ENCODE data around the gene FURIN. TPM values are rescaled to one million over a fixed set of nuclear protein-coding genes. Genes with fewer than 3 reads are reported as not detected.

The FURIN gene
- total RNA-seq, 1 donor from 2014 or later: 26.5 TPM

DNA sequence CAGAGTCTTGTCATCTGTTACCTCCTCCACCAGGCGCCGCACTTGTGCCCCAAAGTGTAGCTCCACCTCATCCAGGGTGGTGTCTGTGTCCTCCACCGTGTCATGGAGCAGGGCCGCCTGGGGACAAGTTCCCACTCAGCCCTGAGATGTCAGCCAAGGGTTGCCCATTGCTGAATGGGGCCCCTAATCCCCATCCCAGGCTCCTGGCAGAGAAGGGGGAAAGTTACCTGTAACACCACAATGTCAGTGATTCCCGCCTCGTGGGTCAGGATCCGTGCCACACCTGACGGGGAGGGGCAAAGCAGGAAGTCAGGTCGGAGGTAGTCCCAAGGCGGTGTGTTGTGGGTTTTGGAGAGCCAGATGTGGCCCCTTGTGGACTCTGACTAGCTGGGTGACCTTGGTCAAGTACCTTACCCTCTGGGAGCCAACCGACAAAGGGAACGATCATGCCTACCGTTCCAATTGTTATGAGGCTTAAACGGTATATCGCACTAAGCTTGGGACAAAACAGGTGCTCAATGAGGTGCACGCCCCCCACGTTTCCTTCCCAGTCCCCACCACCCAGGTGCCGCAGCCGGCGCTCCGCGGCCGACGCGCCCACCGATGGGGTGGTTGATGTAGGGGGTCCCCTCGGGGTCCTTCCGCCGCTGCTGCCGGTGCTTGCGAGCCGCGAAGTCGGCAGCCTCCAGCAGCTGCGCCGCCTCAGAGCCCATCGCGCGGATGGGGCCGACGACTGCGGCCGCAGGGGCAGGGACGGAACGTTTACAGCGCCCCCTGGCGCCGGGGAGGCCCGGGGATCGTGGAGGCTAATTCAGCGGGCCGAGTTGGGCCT lies 63.7 kb downstream of the FURIN start, which contains the start of gene HDDC3:
TSS of gene HDDC3 (minus strand) at position 722 of the 832 bp plus-strand sequence. CDS start at position 713, 9 bp downstream.
- TF ChIP-seq, protein P1, sequence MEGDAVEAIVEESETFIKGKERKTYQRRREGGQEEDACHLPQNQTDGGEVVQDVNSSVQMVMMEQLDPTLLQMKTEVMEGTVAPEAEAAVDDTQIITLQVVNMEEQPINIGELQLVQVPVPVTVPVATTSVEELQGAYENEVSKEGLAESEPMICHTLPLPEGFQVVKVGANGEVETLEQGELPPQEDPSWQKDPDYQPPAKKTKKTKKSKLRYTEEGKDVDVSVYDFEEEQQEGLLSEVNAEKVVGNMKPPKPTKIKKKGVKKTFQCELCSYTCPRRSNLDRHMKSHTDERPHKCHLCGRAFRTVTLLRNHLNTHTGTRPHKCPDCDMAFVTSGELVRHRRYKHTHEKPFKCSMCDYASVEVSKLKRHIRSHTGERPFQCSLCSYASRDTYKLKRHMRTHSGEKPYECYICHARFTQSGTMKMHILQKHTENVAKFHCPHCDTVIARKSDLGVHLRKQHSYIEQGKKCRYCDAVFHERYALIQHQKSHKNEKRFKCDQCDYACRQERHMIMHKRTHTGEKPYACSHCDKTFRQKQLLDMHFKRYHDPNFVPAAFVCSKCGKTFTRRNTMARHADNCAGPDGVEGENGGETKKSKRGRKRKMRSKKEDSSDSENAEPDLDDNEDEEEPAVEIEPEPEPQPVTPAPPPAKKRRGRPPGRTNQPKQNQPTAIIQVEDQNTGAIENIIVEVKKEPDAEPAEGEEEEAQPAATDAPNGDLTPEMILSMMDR (IDR thresholded peaks at IDR 0.05; ENCODE audit: partially characterized antibody, unreplicated experiment): peak; percentile 93
- Mint-ChIP-seq H3K9me3 (ENCODE audit: unreplicated experiment) (peaks cover 2% of the 10 kb centered on the region), H3K27ac (ENCODE audit: unreplicated experiment) (peak within 1 kb of the TSS; percentile 80), H3K4me3 (ENCODE audit: unreplicated experiment) (peak within 1 kb of the TSS; percentile 91), H3K27me3 (ENCODE audit: unreplicated experiment) (peaks cover 8% of the 10 kb centered on the region), H3K4me1 (ENCODE audit: low read depth, unreplicated experiment) (peaks cover 18% of the 10 kb centered on the region), H3K36me3 (ENCODE audit: unreplicated experiment) (no peaks in the 10 kb centered on the region)
- peak; percentile 95 for DNase-seq

DNA sequence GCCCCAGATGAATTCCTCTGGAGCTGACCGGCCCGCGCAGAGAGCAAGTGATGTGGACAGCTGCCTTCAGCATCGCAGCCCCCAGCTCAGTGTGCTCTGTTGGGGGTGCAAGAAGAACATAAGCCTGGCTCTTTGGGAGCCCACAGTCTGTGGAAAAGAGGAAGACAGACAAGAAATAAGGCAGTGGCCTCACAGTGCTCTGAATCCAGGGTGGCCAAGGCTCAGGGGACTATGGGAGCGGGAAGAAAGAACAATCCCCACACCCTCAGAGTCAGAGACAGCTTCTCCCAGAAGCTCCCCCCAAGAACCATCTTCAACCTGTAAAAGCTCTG lies 64.2 kb downstream of the FURIN start:
- TF ChIP-seq, protein P1 (IDR thresholded peaks at IDR 0.05; ENCODE audit: partially characterized antibody, unreplicated experiment): peak; percentile 59
- Mint-ChIP-seq H3K27me3 (ENCODE audit: unreplicated experiment) (peaks cover 8% of the 10 kb centered on the region), H3K36me3 (ENCODE audit: unreplicated experiment) (no peaks in the 10 kb centered on the region), H3K4me1 (ENCODE audit: low read depth, unreplicated experiment) (peaks cover 18% of the 10 kb centered on the region), H3K9me3 (ENCODE audit: unreplicated experiment) (peaks cover 2% of the 10 kb centered on the region), H3K4me3 (ENCODE audit: unreplicated experiment) (peak overlapping the region; percentile 46), H3K27ac (ENCODE audit: unreplicated experiment) (peak overlapping the region; percentile 70)
- DNase-seq: no peak

Other genes with a start within 250 kb of the FURIN start
- 5.4 TPM for gene BLM, start 151.2 kb upstream of the FURIN start, total RNA-seq (ENCODE audit: unreplicated experiment)
- 3.3 TPM for gene FES, start 15.9 kb downstream of the FURIN start, total RNA-seq (ENCODE audit: unreplicated experiment)
- gene MAN2A2, start 34.7 kb downstream of the FURIN start, total RNA-seq (ENCODE audit: unreplicated experiment): 81.8 TPM
- 10.7 TPM for gene HDDC3, start 64.0 kb downstream of the FURIN start, total RNA-seq (ENCODE audit: unreplicated experiment)
- 65.1 TPM for gene UNC45A, start 66.7 kb downstream of the FURIN start, total RNA-seq (ENCODE audit: unreplicated experiment)
- 11.5 TPM for gene RCCD1, start 86.3 kb downstream of the FURIN start, total RNA-seq (ENCODE audit: unreplicated experiment)
- gene PRC1, start 125.9 kb downstream of the FURIN start, total RNA-seq (ENCODE audit: unreplicated experiment): 42.5 TPM
- 31.7 TPM for gene VPS33B, start 154.0 kb downstream of the FURIN start, total RNA-seq (ENCODE audit: unreplicated experiment)
- 7.1 TPM for gene SV2B, start 231.7 kb downstream of the FURIN start, total RNA-seq (ENCODE audit: unreplicated experiment)